Kidney epithelial cell (primary cell): ENCODE data around the gene KCNAB1. TPM values are rescaled to one million over a fixed set of nuclear protein-coding genes. Genes with fewer than 3 reads are reported as not detected.

Experiments
- DNase-seq: peaks from one replicate; pipeline ENCODE4 v3.0.0-alpha.2; 2010; ENCODE audit warnings: low read depth
- H3K27me3 ChIP-seq: 2 replicates; pipeline ENCODE4 v1.6.0; 2011; ENCODE audit warnings: low read length; ENCODE audit not compliant: control insufficient read depth, insufficient read depth
- H3K36me3 ChIP-seq: 2 replicates; pipeline ENCODE4 v1.5.1; 2011; ENCODE audit warnings: low read length; ENCODE audit not compliant: control insufficient read depth, insufficient read depth
- H3K4me3 ChIP-seq: 2 replicates; pipeline ENCODE4 v1.5.1; 2011; ENCODE audit warnings: low read depth, mild to moderate bottlenecking, control low read depth, low read length
- total RNA-seq: library from RNA; depleted of rRNA; stranded (reverse); fragments of >200 nt; gene quantifications from 2 replicates; pipeline ENCODE4 v1.2.3, GENCODE V29; 2015
- TF ChIP-seq, protein P1 (sequence below): IDR thresholded peaks from 2 replicates; pipeline ENCODE4 v1.5.1; 2011; ENCODE audit warnings: mild to moderate bottlenecking, moderate library complexity, low read length, control low read depth, inconsistent platforms; ENCODE audit not compliant: insufficient read depth, poor library complexity, severe bottlenecking

The KCNAB1 gene
- total RNA-seq, 1 donor from 2014 or later = not detected

DNA sequence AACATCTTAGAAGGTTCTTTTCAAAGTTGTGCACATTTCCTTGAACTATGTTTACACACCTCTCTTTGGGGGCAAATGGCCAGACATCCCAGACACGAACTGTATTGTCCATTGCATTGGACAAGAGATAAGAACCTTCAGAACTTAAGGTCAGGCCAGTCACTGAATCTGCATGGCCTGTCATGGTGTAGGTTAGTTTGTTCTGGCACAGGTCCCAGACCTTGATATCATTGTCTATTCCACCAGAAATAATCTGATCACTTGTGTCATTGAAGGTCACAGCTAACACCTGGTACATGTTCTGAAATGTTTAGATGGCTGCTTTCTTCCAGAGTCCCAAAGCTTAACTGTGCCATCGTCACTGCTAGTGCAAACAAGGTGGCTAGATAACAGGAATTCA lies 55.7 kb downstream of the KCNAB1 start:
- no peak overlapping the region for H3K4me3 ChIP-seq
- DNase-seq = no peak
- H3K36me3 ChIP-seq = no peaks in the 10 kb centered on the region
- H3K27me3 ChIP-seq = no peaks in the 10 kb centered on the region
- TF ChIP-seq, protein P1, sequence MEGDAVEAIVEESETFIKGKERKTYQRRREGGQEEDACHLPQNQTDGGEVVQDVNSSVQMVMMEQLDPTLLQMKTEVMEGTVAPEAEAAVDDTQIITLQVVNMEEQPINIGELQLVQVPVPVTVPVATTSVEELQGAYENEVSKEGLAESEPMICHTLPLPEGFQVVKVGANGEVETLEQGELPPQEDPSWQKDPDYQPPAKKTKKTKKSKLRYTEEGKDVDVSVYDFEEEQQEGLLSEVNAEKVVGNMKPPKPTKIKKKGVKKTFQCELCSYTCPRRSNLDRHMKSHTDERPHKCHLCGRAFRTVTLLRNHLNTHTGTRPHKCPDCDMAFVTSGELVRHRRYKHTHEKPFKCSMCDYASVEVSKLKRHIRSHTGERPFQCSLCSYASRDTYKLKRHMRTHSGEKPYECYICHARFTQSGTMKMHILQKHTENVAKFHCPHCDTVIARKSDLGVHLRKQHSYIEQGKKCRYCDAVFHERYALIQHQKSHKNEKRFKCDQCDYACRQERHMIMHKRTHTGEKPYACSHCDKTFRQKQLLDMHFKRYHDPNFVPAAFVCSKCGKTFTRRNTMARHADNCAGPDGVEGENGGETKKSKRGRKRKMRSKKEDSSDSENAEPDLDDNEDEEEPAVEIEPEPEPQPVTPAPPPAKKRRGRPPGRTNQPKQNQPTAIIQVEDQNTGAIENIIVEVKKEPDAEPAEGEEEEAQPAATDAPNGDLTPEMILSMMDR = no peak

DNA sequence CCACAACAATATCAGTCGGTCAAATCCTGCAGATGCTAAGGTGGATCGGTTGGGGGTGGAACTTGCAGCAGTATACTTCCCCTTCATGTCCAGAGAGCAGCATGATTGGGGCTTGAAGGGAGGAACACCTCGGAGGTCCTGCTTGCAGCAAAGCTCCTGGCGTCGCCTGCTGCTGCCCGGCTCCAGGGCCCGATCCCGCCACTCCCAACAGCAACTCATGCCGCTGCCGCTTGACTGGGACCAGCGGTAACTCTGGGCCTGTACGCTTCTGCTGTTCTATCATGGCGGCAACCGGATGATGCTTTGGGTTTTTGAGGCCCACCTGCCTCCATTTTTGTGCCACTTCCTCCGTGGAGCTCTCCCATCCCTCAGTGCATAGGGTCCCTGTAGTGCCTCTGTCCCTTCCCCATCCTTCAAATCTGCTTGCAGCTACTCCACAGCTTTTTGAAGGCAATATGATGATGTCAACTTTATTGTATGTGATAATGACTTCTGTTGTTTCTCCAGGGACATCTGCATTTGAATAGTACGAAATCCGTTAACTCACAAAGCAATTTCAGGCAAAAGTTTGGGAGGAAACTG lies 56.3 kb downstream of the KCNAB1 start:
- TF ChIP-seq, protein P1 = no peak
- Histone ChIP-seq H3K27me3 (no peaks in the 10 kb centered on the region), H3K36me3 (no peaks in the 10 kb centered on the region), H3K4me3 (no peak overlapping the region)
- no peak for DNase-seq

DNA sequence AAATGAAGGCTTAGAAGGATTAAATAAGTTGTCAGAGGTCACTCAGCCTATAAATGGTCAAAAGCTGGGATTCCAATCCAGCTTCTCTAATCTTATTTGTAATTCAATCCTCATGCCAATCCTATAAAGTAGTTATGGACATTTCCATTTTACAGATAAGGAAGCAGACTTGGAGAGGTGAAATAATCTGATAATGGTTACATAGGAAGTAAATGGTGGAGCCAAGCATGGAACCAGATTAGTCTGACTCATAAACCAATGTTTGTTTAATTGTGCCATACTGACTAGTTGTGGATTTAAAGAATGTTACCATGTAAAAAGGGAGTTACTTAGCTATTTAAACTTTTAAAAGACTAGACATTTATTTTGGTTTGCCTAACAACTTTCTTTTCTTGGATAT lies 59.7 kb downstream of the KCNAB1 start:
- TF ChIP-seq, protein P1 = no peak
- Histone ChIP-seq H3K4me3 (no peak overlapping the region), H3K36me3 (no peaks in the 10 kb centered on the region), H3K27me3 (no peaks in the 10 kb centered on the region)
- DNase-seq = no peak

DNA sequence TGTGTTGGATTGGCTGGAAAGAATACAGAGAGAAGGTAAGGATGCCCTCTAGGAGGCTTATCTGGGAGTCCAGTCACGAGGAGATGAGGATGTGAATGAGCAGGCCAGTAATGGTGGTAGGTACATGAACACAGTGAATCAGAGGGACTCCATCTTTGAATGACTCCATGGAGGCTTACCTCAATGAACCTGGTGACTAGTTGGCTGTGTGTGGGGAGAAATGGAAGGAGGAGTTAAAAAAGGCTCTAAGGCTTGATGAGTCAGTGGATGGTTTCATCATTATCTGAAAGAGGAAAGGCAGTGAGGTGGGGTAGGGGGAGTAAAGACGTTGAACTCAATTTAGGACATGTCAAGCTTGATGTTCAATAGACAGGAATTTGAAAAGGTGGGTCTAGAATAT lies 61.1 kb downstream of the KCNAB1 start:
- no peak overlapping the region for H3K4me3 ChIP-seq
- TF ChIP-seq, protein P1 = no peak
- DNase-seq = no peak
- H3K36me3 ChIP-seq = no peaks in the 10 kb centered on the region
- H3K27me3 ChIP-seq = no peaks in the 10 kb centered on the region

DNA sequence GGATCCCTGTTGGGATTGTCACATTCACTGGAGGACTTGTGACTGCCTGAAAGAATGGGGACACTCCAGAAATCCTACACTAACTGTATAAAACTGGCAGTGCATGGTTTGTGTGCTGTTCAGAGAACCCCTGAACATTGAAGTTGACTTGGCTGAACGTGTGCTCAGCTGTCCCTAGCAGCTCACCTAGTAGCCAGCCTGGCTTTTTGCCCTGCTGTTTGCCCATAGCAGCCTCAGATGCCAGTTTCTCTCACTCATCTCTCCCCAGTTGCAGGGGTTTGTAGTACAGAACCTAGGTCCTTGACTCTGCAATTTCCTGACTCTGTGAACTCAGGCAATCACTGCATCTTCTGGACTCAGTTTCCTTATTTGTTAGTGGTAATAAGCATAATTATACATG lies 63.0 kb downstream of the KCNAB1 start:
- no peak for DNase-seq

DNA sequence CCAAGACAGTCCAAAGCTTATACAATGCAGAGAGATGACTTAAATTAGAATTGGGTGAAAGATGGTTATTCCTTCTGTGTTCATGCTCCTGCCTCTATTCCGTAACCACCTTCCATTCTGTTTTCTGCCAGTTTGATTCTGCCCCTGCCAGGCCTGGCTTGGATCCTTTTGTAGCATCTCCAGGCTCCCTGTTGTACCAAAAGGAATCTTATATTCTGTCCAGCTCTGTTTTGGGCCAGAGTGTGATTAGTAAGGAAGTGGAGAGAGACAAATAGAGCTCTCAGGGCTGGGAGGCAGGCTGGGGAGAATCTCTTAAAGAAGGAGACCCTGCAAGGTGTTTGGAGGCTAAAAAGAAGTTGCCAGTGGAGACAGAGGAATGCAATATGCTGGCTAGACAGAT lies 63.8 kb downstream of the KCNAB1 start:
- Histone ChIP-seq H3K27me3 (no peaks in the 10 kb centered on the region), H3K4me3 (no peak overlapping the region), H3K36me3 (no peaks in the 10 kb centered on the region)
- TF ChIP-seq, protein P1 = no peak
- DNase-seq = no peak

More for the DNA sequence above, 63.0 kb downstream of the KCNAB1 start:
- no peaks in the 10 kb centered on the region for H3K36me3 ChIP-seq
- H3K4me3 ChIP-seq = no peak overlapping the region
- TF ChIP-seq, protein P1 = no peak
- H3K27me3 ChIP-seq = no peaks in the 10 kb centered on the region
